GM18505 (cell line): ENCODE measurements around the gene SDR42E1.
"Not testable (repeated sequence)": the region's sequence is repeated elsewhere in the genome, so short reads cannot be mapped to it uniquely, and the experiment has no call there.

Experiments used
- ATAC-seq: cut with Tn5 transposase; IDR thresholded peaks from one replicate; pipeline ENCODE4 v1.9.1; 2021; ENCODE audit not compliant: unreplicated experiment
- POLR2A ChIP-seq: IDR thresholded peaks from 4 replicates; pipeline ENCODE4 v1.6.1; 2011; ENCODE audit warnings: borderline replicate concordance; ENCODE audit not compliant: insufficient read depth, insufficient read length; ENCODE audit errors: extremely low read depth

Gene SDR42E1

DNA sequence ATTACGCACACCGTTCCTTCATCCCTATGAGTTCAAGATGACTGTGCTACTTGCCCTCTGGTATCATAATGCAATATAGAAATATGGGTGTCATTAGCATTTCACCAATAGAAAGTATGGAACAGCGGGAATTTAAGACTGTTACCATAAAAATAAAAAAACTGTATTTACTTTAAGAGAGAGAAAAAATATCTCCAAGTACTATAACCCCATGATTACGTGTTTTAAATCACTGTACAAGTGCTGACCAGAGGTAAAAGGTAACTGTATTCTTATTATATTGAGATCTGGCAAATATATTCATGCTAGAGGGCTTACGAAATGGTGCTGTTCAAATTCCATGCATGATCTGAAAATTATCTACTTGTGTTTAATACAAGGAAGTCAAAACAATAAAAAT is 5.2 kb downstream of the SDR42E1 start:
- no peak for ATAC-seq
- TF ChIP-seq POLR2A, result no peak

DNA sequence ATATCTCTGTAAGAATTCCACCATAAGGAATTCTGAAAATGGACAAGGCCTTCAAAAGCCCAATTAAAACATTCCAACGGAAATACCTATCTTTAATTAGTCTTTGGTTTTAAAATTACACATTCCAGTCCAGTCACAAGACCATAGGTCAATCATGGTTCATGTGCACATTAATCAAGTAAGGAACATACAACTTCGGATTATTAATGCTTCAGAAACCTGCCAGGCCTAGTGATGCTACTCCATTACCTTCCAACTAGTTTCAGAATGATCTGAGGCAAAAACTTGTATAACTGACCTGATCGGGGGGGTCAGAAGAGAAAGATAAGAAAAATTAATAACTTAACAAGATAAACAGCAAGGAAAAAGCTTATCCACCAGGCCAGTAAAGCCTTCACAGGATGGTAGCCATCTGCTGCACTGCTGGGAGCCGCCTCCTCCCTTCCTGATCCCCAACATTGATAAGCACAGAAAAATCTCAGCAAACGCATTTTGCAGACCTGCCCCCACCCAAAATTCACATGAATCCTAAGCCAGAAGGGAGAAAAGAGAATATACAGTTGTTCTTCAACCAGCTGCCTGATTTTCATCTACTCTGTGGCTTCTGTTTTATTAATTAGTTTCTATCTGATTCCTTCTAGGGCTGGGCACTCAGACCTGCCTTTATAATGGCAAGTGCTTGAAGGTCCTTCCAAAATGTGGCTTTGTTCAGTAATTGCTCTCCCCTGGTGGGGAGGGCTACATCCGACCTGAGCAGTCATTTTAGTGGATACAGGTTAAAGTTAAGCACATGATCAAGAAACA is 6.0 kb downstream of the SDR42E1 start:
- ATAC-seq, result no peak
- TF ChIP-seq POLR2A, result no peak

DNA sequence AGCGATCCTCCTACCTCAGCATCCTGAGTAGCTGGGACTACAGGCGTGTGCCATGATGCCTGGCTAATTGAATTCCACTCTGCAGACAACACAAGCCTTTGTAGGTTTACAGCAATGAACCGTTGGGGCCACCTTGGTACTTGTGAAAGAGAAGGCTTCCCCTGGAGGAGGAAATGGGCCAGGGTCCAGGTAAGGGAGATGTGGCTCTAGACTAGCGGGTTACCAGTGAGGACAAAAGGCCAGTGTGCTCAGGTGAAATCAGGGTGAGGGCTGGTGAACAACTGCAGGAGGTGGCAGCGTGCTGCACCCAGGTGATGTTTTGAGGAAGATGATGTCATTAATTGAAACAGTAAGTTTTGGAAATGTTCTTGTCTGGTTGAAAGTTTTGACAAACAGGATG is 6.7 kb downstream of the SDR42E1 start:
- ATAC-seq, result no peak
- no peak for TF ChIP-seq POLR2A

DNA sequence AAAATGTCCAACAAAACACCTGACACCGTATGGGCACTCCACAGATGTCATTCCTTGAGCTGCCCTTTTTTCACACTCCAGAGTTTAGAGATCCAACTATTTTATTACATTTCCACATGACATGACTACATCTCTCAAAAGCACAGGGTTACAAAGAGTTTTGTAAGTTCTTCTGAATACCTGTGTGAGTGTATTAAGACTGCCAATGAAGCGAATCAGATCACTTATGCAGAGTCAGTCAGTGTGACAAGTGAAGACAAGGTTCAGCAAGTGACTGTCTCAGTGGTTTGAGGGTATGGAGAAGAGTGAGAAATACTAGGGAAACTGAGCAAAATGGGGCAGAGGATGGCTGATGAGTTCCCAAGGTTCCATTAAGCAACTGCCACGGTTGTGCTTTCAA is 8.4 kb downstream of the SDR42E1 start:
- ATAC-seq, result no peak
- TF ChIP-seq POLR2A, result no peak

DNA sequence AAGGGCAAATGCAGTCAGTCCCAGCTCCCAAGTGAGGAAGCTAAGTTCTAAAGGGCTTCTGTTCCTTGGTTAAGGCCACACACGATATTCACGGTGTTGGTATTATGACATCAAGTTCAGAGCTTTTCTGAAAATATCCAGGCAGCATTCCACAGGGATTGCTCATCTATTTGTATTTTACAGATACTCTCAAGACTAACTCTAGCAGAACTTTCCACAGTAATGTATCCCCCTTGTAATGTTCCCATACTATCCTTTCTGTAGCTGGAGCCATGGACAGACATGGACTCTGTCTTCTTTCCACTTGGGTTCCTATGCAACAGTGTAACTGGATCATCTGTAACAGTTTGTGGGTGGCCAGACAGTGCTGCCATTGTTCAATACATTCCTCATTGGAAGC is 13.5 kb downstream of the SDR42E1 start:
- no peak for TF ChIP-seq POLR2A
- ATAC-seq, result no peak

DNA sequence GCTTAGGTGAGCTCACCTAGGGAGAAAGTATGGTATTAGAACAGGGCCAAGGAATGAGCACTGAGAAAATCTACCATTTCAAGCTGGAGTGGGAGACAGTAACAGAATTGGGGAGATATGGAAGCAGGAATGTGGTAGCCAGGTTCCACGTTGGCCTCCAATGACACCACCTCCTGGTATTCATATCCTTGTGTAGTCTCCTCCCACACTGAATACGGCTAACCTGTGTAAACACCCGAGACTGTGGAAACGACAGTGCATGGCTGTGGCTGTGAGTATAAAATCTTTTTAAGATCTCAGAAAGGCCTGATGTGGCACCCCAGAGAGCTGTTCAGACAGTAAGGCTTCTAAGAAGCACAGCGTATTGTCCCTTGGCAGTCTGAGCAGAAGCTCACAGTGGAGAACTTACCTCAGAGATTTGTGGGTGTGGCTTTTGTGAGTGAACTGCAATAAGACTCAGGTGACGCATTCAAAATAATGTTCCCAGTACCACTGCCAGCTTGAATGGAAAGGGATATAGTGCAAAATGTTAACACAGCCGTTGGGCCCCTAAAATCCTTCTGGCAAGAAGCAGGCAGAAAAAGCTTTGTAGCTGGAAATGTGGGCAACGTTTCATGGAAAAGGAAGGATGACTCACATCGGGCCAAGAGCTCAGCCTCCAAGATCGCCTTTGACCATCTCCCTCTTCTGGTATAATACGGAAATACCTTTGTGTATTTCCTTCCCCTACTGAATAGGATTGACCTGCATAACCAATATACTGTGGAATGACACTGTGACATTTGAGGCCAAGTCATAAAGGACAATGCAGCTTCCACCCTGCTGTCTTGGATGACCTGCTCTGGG is 14.4 kb downstream of the SDR42E1 start:
- no peak for TF ChIP-seq POLR2A
- no peak for ATAC-seq

DNA sequence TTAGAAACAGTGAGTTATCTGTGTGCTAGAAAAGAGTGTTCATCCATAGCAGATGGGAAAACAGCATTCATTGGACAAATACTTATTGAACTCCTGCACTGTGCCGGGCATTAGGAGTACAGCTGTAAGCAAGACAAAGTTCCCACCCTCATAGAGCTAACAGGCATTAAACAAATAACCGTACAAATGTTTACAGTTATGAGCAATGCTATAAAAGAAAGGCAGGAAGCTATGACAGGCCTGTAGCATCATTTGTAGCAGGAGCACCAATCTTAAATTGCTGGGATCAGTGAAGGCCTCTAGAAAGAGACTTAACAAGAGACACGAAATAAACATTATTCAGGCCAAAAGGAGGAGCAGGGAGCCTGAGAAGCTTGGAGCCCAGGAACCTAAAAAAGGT is 15.6 kb downstream of the SDR42E1 start:
- no peak for ATAC-seq
- no peak for TF ChIP-seq POLR2A

DNA sequence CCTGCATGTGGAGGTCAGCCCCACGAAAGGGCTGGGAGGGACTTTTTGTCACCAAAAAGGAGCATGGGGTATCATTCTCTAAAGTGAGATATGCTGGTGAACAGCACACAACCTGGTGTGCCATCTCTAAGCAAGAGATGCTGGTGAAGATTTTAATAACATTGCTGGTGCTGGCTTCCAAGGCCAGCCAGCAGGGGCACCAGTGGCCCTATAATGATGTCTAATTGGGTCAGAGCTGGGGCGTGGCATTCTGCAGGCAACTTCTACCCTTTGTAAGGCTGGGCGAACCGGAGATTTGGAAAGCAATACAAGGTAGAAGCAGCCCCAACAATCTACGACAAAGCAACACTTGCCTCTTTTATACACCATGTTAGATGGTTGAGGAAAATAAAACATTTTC is 16.8 kb downstream of the SDR42E1 start:
- TF ChIP-seq POLR2A, result no peak
- no peak for ATAC-seq

DNA sequence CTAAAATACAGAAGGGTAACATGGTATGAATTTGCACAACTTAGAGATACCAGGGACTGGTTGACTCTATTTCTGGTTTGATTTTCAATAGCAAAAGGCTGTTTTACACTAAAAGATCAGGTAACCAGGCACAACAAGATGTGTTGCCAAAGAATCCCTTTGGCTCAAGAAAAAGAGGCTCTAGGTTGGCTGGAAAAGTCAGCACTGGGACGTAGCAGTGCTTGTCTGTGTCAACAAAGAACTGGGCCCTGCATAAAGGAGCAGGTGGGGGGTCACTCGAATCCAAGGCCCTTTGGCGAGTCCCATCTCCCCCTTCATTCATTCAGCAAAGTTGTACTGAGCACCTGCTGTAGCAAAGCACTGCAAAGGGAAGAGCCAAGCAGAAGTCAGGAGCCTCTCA is 18.4 kb downstream of the SDR42E1 start:
- TF ChIP-seq POLR2A, result no peak
- ATAC-seq, result no peak

DNA sequence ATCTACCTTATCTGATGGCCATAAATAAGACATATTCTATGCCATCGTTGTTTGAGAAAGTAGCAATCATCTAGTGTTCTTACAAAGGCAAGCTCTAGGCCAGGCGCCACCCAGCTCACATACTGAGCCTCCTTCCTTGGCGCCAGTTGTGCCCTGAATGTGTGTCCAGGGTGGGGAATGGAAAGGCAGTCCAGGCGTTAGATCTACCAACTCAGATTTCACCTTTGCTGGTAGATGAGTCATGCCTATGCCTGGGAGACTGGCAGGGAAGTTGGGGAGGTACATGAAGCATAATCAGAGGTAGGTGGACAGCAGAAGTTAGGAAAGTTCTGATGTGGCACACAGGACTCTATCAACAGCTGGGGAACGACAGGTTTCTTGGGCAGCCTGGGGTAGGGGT is 23.6 kb downstream of the SDR42E1 start:
- TF ChIP-seq POLR2A, result no peak
- ATAC-seq, result no peak

DNA sequence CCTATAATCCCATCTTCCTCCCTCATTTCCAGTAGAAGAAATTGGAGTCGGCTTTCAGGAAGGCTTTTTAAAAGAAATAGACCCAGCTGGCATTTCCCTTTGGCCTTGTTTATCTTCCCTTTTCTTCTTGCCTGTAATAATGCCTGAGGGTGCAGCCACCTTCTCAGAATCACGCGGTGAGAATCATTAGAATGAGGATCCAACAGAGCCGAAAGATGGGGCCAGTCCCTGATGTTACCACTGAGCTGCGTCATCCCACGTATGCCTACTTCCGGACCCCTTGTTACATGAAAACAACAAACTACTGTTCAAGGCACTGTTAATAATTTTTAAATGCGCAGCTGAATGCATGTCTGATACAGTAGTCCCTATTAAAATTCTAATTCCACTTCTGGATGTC is 24.1 kb downstream of the SDR42E1 start:
- no peak for ATAC-seq
- TF ChIP-seq POLR2A, result no peak

DNA sequence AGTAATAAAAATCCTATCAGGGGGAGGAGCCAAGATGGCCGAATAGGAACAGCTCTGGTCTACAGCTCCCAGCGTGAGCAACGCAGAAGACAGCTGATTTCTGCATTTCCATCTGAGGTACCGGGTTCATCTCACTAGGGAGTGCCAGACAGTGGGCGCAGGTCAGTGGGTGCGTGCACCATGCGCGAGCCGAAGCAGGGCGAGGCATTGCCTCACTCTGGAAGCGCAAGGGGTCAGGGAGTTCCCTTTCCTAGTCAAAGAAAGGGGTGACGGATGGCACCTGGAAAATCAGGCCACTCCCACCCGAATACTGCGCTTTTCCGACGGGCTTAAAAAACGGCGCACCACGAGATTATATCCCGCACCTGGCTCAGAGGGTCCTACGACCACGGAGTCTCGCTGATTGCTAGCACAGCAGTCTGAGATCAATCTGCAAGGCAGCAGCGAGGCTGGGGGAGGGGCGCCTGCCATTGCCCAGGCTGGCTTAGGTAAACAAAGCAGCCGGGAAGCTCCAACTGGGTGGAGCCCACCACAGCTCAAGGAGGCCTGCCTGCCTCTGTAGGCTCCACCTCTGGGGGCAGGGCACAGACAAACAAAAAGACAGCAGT is 33.8 kb downstream of the SDR42E1 start:
- not testable (repeated sequence) for ATAC-seq

DNA sequence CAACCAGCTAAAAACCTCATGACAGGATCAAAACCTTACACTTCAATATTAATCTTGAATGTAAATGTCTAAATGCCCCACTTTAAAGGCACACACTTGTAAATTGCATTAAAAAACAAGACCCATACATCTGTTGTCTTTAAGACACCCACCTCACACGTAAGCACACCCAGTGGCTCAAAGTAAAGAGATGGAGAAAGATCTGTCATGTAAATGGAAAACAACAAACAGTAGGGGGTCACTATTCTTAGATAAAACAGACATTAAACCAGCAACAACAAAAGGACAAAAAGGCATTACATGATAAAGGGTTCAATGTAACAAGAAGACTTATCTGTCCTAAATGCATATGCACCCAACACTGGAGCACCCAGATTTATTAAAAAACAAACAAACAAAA is 35.6 kb downstream of the SDR42E1 start:
- TF ChIP-seq POLR2A, result no peak
- ATAC-seq, result no peak

DNA sequence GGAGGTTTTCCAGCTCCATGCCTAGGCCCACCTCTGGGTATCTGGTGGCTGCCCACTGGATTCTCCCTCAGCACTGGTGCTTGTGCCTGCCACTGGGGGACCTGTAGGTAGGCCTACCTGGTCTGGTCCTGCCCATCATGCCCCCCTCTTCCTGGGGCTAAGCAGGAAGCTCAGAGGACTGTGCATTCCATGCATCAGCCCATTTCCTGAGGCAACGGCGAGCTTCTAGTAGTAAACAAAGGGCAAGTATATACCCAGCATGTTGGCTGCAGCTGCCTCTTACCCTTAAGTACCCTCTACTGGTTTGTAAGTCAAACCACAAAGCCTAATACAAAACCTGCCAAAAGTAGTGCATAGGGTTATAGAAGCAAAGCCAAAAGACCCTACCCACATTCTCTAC is 37.5 kb downstream of the SDR42E1 start:
- no peak for ATAC-seq
- TF ChIP-seq POLR2A, result no peak
